Astrocyte of the spinal cord (primary cell): ENCODE results near the gene DHX8.

Source experiments
- DNase-seq: peaks from one replicate; pipeline ENCODE4 v3.0.0; 2011; ENCODE audit warnings: low read depth, low spot score
- H3K4me3 ChIP-seq: 2 replicates; pipeline ENCODE4 v1.5.1; 2011; ENCODE audit warnings: low read depth, mild to moderate bottlenecking, low read length, moderate library complexity
- in situ Hi-C: cut with HindIII; loops from 2 replicates; pipeline ENCODE4 v1.10.0; 2017; ENCODE audit warnings: low sequenced_read_pairs
- TF ChIP-seq, protein P1 (sequence below): IDR thresholded peaks from 2 replicates; pipeline ENCODE4 v1.5.1; 2012; ENCODE audit warnings: low read depth, mild to moderate bottlenecking, low read length, inconsistent platforms

The DHX8 gene

DNA sequence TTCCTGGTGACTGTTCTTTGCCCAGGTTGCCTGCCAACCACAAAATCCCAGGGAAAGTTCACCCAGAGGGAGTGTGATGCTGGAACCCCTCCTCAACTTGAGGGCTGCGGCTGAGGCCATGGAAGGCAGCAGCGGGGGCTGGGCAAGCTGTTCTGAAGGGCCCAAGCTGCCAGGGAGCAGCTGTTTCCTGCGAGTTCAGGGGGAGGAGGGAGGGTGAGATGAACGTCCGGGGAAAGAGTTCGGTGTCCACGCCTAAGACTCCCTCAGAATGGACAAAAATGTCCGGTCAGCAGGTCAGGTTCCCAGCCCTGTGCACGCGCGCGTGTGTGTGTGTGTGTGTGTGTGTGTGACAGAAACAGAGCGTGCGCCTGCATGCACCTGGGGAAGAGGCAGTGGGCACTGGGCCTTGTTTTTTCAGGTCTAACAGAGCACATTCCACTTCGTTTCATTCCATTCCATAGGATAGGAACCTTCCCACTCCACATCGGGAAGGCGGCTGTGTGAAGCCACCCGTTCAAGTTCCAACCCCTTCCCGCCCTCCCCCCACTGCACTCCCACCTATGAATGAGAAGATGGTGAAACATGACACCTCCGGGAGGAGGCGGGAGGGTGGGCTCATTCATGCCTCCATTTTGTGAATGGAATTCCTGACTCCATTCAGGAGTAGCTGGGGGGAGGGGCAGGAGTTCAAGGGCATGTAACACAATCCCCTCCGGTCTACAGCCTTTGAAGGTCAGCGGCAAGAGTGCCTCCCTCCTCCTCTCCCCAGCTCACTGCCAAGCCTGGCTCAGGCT, 46.7 kb downstream of the DHX8 start:
- TF ChIP-seq, protein P1, sequence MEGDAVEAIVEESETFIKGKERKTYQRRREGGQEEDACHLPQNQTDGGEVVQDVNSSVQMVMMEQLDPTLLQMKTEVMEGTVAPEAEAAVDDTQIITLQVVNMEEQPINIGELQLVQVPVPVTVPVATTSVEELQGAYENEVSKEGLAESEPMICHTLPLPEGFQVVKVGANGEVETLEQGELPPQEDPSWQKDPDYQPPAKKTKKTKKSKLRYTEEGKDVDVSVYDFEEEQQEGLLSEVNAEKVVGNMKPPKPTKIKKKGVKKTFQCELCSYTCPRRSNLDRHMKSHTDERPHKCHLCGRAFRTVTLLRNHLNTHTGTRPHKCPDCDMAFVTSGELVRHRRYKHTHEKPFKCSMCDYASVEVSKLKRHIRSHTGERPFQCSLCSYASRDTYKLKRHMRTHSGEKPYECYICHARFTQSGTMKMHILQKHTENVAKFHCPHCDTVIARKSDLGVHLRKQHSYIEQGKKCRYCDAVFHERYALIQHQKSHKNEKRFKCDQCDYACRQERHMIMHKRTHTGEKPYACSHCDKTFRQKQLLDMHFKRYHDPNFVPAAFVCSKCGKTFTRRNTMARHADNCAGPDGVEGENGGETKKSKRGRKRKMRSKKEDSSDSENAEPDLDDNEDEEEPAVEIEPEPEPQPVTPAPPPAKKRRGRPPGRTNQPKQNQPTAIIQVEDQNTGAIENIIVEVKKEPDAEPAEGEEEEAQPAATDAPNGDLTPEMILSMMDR, result no peak
- peak; percentile 97 for DNase-seq
- no peak overlapping the region for H3K4me3 ChIP-seq
- in situ Hi-C loops, result no loop called here

DNA sequence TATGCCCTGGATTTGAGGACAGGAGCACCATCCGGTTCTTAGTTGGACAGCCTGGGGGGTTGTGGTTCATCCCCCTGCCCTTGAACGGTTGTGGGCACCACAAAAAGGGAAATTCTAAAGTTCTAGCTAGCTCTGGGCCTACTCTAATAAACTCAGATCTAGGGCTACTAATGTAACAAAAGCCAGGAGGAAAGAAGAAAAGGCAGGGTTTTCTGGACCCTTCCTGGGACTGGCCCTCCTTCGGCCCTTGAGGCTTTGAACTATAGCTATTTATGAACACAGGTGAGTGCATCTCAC, 47.3 kb downstream of the DHX8 start:
- no peak for DNase-seq
- in situ Hi-C loops, result no loop called here
- no peak overlapping the region for H3K4me3 ChIP-seq
- TF ChIP-seq, protein P1, result no peak

DNA sequence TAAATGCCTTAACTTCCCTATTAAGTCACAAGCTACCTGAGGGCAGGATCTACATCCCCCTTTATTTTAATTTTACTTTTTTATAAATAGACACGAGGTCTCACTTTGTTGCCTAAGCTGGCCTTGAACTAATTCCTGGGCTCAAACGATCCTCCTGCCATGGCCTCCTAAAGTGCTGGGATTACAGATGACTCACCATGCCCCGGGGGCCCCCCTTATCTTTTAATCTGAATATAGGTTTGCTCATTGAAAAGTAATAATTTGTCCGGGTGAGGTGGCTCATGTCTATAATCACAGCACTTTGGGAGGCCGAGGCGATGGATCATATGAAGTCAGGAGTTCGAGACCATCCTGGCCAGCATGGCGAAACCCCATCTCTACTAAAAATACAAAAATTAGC, 48.2 kb downstream of the DHX8 start:
- in situ Hi-C loops, result no loop called here
- DNase-seq, result no peak
- no peak overlapping the region for H3K4me3 ChIP-seq

DNA sequence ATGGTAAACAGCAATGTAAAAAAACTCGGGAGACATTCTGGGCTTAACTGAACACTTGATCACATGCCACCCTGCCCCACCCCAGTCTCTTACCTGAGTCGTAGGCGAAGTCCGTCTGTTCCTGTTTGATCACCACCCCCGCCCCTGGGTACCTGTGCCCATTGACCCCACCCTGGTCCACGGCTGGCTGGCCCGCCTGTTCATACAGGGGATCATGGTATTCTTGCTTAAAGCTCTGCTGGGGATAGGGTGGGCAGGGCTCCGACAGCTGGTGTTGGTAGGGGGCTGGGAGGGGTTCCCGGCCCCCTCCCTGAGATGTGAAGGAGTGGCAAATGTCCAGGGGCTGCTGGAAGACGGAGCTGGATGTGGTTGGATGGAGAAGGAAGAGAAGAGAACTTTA, 48.8 kb downstream of the DHX8 start:
- TF ChIP-seq, protein P1, result no peak
- no peak overlapping the region for H3K4me3 ChIP-seq
- in situ Hi-C loops, result no loop called here
- DNase-seq, result no peak

More for the DNA sequence above, 48.2 kb downstream of the DHX8 start:
- TF ChIP-seq, protein P1, result no peak

DNA sequence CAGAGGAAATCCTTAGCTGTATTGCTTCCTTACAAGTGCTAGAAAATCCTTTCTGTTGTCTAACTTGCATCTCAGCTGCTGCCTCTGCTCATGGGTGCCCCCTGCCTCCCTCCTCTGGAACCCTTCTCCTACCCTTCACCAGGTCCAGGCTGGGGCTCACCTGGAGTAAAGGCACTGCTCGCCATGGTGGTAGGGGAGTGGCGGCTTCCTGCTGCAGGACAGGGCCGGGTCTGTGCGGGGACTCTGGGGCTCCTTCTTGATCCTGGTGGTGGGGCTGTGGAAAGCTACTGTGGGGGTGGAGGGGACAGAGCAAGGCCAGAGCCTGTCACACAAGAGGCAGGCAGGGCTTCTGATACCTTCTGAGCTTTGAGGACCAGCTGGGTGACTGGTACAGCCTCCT, 49.9 kb downstream of the DHX8 start:
- TF ChIP-seq, protein P1, result no peak
- in situ Hi-C loops, result no loop called here
- H3K4me3 ChIP-seq, result no peak overlapping the region
- DNase-seq, result no peak

DNA sequence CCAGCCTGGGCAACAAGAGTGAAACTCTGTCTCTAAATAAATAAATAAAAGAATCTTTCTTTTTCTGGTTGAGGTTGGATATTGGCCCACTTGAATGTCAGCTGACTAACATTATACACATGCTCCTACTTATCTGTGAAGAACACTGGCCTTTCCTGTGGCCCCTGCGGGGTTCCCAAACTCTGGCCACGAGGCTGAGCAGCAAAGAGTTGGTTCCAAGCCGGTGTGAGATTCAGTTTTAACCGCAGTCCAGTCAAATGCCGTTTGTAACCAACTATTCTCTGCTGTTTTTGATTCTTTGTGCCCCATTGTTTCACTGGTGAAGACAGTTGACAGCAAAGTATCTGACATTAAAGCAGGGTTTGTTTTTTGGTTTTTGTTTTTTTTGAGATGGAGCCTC, 51.1 kb downstream of the DHX8 start:
- DNase-seq, result peak; percentile 26
- no peak overlapping the region for H3K4me3 ChIP-seq
- in situ Hi-C loops, result no loop called here
- TF ChIP-seq, protein P1, result no peak
